Keratinocyte (primary cell): Measurements from ENCODE around the gene TRIB2. TPM values are rescaled to one million over a fixed set of nuclear protein-coding genes. Genes with fewer than 3 reads are reported as not detected.

Source experiments
- DNase-seq: peaks from one replicate; pipeline ENCODE4 v3.0.0-alpha.2; 2011; ENCODE audit warnings: low read depth, missing footprints, low spot score
- FAIRE-seq: peaks from 2 replicates; lab custom pipeline; 2011; peaks lifted over from hg19 to GRCh38; lab: Jason Lieb, UNC
- H2AFZ ChIP-seq: 2 replicates; pipeline ENCODE4 v1.6.0; 2012; ENCODE audit warnings: low read length, control low read depth, inconsistent platforms; ENCODE audit not compliant: control insufficient read depth
- H3K27ac ChIP-seq: 2 replicates; pipeline ENCODE4 v1.5.1; 2011; ENCODE audit warnings: low read length; ENCODE audit not compliant: control insufficient read depth, insufficient read depth
- H3K27me3 ChIP-seq: 3 replicates; pipeline ENCODE4 v1.6.0; 2011; ENCODE audit warnings: low read length; ENCODE audit not compliant: control insufficient read depth, insufficient read depth; ENCODE audit errors: extremely low read depth
- H3K36me3 ChIP-seq, 2 experiments: 2 replicates in 1 of 2; 3 replicates in 1 of 2; pipeline ENCODE4 v1.5.1; 2011; ENCODE audit warnings: low read length in 2 of 2, mild to moderate bottlenecking in 1 of 2; ENCODE audit not compliant: control insufficient read depth in 2 of 2, insufficient read depth in 2 of 2; ENCODE audit errors: extremely low read depth in 1 of 2
- H3K4me1 ChIP-seq: 3 replicates; pipeline ENCODE4 v1.5.1; 2011; ENCODE audit warnings: low read length; ENCODE audit not compliant: control insufficient read depth, insufficient read depth; ENCODE audit errors: extremely low read depth
- H3K4me2 ChIP-seq: 3 replicates; pipeline ENCODE4 v1.6.0; 2011; ENCODE audit warnings: low read depth, low read length; ENCODE audit not compliant: control insufficient read depth, insufficient read depth; ENCODE audit errors: extremely low read depth
- H3K4me3 ChIP-seq, 3 experiments: fragments of 200-600 bp in 1 of 3; sonication (generic) in 1 of 3; 2 replicates in 2 of 3; 3 replicates in 1 of 3; pipeline ENCODE4 v1.5.1; 2011 to 2016; ENCODE audit warnings: low read length in 3 of 3, mild to moderate bottlenecking in 3 of 3, control low read depth in 2 of 3, inconsistent platforms in 1 of 3, low read depth in 1 of 3, mixed read lengths in 1 of 3, mixed run types in 1 of 3, moderate library complexity in 1 of 3; ENCODE audit not compliant: control insufficient read depth in 2 of 3, insufficient read depth in 2 of 3; ENCODE audit errors: extremely low read depth in 1 of 3
- H3K79me2 ChIP-seq: 2 replicates; pipeline ENCODE4 v1.6.0; 2012; ENCODE audit warnings: low read length; ENCODE audit not compliant: control insufficient read depth, insufficient read depth
- H3K9ac ChIP-seq: 3 replicates; pipeline ENCODE4 v1.6.0; 2011; ENCODE audit warnings: low read length; ENCODE audit not compliant: control insufficient read depth, insufficient read depth; ENCODE audit errors: extremely low read depth
- H3K9me1 ChIP-seq: 3 replicates; pipeline ENCODE4 v1.6.0; 2011; ENCODE audit warnings: low read length; ENCODE audit not compliant: control insufficient read depth, insufficient read depth; ENCODE audit errors: extremely low read depth
- H3K9me3 ChIP-seq: 2 replicates; pipeline ENCODE4 v1.5.1; 2012; ENCODE audit warnings: low read depth, low read length; ENCODE audit not compliant: control insufficient read depth
- H4K20me1 ChIP-seq: 3 replicates; pipeline ENCODE4 v1.6.0; 2011; ENCODE audit warnings: low read length; ENCODE audit not compliant: control insufficient read depth, insufficient read depth; ENCODE audit errors: extremely low read depth
- CTCF ChIP-seq, 3 experiments: IDR thresholded peaks in 1 of 3; conservative IDR thresholded peaks in 1 of 3; optimal IDR thresholded peaks in 1 of 3; 2 replicates in 2 of 3; 3 replicates in 1 of 3; pipeline versions ENCODE3 to v1.5.1; 2011; ENCODE audit warnings: low read length in 3 of 3, mild to moderate bottlenecking in 3 of 3, moderate library complexity in 2 of 3, control low read depth in 1 of 3, inconsistent platforms in 1 of 3; ENCODE audit not compliant: insufficient read depth in 2 of 3; ENCODE audit errors: extremely low read depth in 1 of 3
- EZH2 ChIP-seq: IDR thresholded peaks from one replicate; pipeline ENCODE4 v1.6.1; 2012; ENCODE audit warnings: inconsistent platforms, mild to moderate bottlenecking, low read length, moderate library complexity
- dilution Hi-C: fragments of 300-500 bp; cut with MboI; formaldehyde crosslinking; loops from one replicate; pipeline ENCODE4 v1.7.0; 2020; ENCODE audit warnings: low sequenced_read_pairs; ENCODE audit not compliant: extremely low pct_ligation_motif_present
- polyA plus RNA-seq, 5 experiments: library from polyadenylated mRNA; depleted of rRNA in 3 of 5; stranded (reverse) in 3 of 5; stranded (forward) in 1 of 5; unstranded in 1 of 5; fragments of >200 nt; gene quantifications; 1 replicate in 1 of 5; 2 replicates in 3 of 5; 3 replicates in 1 of 5; pipeline versions ENCODE4 v1.2.1 to v1.2.3, GENCODE V29; 2011 to 2012; ENCODE audit warnings: missing spikeins in 2 of 5, low read depth in 1 of 5, low replicate concordance in 1 of 5

Gene TRIB2
- polyA plus RNA-seq, 1 donor (not counting 4 experiments of a cell fraction or from before 2014, with no cell fraction given): 7.7 TPM

DNA sequence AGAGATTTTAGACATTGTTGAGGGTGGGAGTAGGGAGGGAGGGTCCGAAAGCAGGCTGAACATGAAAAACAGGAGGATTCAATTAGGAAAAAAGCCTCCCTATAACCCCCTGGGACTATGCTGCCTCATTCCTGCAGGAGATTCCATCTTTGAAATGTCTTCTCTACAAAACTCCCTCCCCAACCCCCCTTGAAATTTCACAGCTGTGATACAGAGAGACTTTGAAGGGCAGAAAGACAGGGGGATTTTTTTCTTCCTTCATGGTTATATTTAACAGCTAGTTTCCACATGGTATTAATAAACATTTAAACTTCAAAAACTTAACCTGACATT, 57.6 kb downstream of the TRIB2 start:
- DNase-seq: no peak
- H3K79me2 ChIP-seq: no peaks in the 10 kb centered on the region
- H2AFZ ChIP-seq: no peak overlapping the region
- H4K20me1 ChIP-seq: no peaks in the 10 kb centered on the region
- H3K27ac ChIP-seq: no peak overlapping the region
- H3K4me1 ChIP-seq: no peaks in the 10 kb centered on the region
- TF ChIP-seq CTCF (optimal IDR thresholded peaks at IDR 0.05 in 1 of 3, IDR thresholded peaks at IDR 0.05 in 1 of 3, conservative IDR thresholded peaks at IDR 0.05 in 1 of 3; ENCODE audit: extremely low read depth in 1 of 3, insufficient read depth in 2 of 3, low read length in 3 of 3) (no peak), EZH2 (no peak)
- dilution Hi-C loops: no loop called here
- no peaks in the 10 kb centered on the region for H3K9me1 ChIP-seq
- H3K9ac ChIP-seq: no peak overlapping the region
- H3K9me3 ChIP-seq: no peaks in the 10 kb centered on the region
- no peak overlapping the region for H3K4me2 ChIP-seq
- H3K27me3 ChIP-seq: no peaks in the 10 kb centered on the region
- no peak overlapping the region for H3K4me3 ChIP-seq
- FAIRE-seq: no peak
- no peaks in the 10 kb centered on the region for H3K36me3 ChIP-seq

- no peak overlapping the region for H3K4me2 ChIP-seq
- H3K27me3 ChIP-seq: no peaks in the 10 kb centered on the region
- H3K4me3 ChIP-seq: no peak overlapping the region
- H3K79me2 ChIP-seq: no peaks in the 10 kb centered on the region
- no peak overlapping the region for H2AFZ ChIP-seq
- FAIRE-seq (no peak), DNase-seq (no peak)
- no peaks in the 10 kb centered on the region for H3K4me1 ChIP-seq
- no peaks in the 10 kb centered on the region for H3K9me1 ChIP-seq
- no peaks in the 10 kb centered on the region for H4K20me1 ChIP-seq
- H3K36me3 ChIP-seq: no peaks in the 10 kb centered on the region
- dilution Hi-C loops: no loop called here
- no peak overlapping the region for H3K27ac ChIP-seq
- H3K9ac ChIP-seq: no peak overlapping the region
- no peak for TF ChIP-seq EZH2
- TF ChIP-seq CTCF (optimal IDR thresholded peaks at IDR 0.05 in 1 of 3, IDR thresholded peaks at IDR 0.05 in 1 of 3, conservative IDR thresholded peaks at IDR 0.05 in 1 of 3; ENCODE audit: extremely low read depth in 1 of 3, insufficient read depth in 2 of 3, low read length in 3 of 3): no peak
- H3K9me3 ChIP-seq: no peaks in the 10 kb centered on the region
These were observed 59.8 kb downstream of the TRIB2 start for GRCh38 chr2:12776521-12776961.
